OCI-M1 (cell line): ENCODE data around the gene ALOX15B.
"Not testable (repeated sequence)": the region's sequence is repeated elsewhere in the genome, so short reads cannot be mapped to it uniquely, and the experiment has no call there.

Experiments used
- DNase-seq: peaks from one replicate; lab custom pipeline; 2025; lab: John Stamatoyannopoulos, UW

The ALOX15B gene

DNA sequence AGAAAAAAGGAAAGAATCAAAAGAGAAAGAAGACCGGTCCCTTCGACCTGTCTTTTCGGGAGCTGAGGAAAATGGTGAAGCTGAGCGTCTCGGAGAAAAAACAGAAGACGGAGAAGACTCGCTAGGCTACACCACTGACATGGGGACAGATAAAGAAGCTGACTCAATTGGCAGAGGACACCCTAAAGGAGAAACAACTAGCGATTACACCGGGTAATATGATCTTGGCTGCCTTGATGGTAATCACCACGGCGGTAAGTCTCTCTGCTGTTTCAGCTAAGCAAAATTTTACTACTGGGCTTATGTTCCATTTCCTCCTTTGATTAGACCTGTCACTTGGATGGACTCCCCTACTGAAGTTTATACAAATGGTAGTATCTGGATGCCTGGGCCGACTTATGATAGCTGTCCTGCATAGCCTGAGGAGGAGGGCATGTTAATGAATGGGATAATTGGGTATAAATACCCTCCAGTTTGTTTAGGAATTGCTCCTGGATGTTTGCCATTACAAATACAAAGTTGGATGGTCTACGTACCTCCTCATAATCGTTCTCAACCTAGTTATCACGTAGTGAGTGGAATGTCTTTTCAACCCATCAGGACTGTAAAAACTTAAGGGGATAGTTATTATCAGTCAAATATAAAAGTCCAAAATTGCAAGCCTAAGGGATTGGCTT is 24.1 kb downstream of the ALOX15B start:
- DNase-seq, result peak; percentile 84

- DNase-seq, result no peak
Observed at GRCh38 chr17:8063761-8064534, 25.1 kb downstream of the ALOX15B start.

- no peak for DNase-seq
Observed at GRCh38 chr17:8064561-8065019, 25.7 kb downstream of the ALOX15B start.

DNA sequence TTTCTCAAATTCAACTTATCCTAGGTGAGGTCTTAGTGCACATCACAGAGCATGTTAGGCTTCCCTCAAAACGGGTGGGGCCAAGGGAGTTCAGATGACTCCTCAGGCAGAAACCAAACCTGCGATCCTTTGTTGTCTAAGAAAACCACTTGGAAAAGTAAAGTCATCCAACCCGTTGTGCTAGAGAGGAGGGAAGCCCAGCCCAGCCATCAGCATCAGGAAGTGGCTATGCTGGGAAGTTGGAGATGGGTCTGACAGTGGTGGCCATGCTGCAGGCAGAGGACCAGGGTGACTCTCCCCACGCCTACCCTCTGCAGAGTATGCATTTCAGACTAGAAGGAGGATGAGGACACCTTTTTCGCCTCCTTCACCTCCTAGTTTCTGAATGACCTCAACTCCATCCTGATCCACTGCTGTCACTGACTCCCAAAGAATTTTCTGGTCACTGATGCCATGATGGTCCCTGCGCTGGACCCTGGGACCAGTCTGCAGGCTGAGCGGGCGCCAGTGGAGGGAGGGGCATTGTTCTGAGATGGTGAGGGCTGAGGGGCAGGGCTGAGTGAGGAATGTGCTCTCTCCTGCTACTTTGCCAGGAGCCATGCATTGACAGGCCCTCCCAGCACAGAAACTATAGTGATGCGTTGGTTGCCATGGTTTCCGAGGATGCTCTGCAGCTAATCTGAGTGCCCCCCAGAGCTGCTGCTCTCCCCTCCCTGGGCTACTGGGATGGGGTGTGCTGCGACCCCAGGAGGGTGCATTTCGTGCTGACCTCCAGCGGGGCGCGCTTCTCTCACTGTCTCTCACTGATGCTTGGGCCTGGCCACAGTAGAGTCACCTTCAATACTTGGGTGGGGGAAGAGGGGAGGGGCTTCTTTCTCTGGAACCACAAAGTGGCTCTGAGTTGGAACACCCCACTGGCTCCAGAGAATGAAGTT is 28.2 kb downstream of the ALOX15B start:
- no peak for DNase-seq

DNA sequence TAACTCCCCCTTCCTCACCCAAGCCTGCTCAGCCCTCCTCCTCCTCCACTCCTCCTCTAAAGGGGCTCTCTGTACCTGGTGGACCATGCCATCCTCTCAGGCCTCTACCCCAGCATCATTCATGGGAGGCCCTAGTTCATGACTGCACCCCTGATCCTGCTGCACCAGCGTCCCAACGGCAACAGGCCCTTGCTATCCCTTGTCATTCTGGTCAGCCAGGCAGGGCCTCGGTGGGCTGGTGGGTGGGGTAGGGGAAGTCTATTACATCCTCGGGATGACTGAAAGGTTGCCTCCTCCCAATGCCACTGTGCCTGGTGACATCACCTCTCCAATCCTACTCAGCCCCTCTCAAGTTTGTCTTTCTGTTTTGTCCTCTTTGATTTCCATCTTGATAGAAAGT is 28.9 kb downstream of the ALOX15B start:
- no peak for DNase-seq

DNA sequence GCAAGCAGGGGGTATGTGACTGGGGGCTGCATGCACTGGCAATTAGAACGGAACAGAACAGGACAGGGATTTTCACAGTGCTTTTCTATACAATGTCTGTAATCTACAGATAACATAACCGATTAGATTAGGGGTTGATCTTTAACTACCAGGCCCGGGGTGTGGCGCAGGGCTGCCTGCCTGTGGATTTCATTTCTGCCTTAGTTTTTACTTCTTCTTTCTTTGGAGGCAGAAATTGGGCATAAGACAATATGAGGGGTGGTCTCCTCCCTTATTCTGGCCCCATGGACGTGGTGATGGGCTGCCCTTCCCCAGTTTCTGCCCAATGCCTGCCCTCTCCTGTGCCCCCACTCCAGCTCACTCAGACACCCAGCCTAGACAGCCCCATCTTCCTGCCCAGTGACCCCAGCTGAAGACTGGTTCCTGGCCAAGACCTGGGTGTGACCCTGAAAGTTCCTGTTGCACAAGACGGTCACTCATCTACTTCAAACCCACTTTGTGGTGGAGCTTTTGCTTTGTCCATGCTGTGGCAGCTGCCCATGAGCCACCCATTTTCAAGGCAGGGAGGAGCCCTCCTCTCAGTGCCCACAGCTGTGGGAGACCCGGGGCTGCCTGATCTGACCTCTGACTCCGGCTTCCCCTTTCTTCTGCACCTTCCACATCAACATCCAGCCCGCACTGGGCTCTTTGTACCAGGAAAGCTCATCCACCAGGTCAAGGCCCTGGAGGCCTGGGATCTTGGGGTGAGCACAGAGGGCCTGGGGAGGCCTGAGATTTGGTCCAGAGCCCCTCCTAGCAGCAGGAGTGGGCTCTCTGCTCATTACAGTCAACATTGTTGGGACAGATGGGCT is 30.1 kb downstream of the ALOX15B start:
- DNase-seq, result peak; percentile 23

DNA sequence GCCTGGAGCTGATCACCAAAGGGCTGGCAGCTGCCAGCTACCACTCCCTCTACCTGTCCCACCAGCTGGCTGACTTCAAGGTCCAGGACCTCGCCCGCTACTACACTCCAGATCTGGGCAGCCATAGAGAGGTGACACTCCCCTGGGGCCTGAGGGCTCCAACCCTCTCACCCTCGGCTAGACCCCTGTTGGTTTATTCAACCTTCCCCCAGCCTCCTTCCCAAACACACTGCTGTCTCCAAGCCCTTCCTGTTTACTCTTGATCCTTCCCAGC is 30.7 kb downstream of the ALOX15B start:
- DNase-seq, result no peak

DNA sequence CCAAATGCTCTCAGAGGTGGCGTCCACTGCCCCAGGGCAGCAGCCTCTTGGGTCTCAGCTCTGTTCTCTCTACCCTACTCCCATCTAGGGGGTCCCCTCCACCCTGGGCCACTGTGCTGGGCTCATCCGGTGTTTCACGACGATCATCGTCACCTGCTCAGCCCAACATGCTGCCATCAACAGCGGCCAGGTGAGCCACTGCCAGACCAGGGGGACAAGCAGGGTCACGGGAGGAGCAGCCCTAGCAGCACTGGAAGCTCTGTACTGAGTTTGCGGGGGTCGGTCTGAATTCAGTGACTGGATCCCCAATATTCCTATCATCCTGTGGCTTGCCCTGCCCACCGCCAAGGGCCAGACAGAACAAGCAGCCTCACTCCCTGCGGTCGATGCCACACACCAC is 32.6 kb downstream of the ALOX15B start:
- no peak for DNase-seq

GRCh38 chr17:8072341-8072728 is 33.5 kb downstream of the ALOX15B start:
- no peak for DNase-seq

DNA sequence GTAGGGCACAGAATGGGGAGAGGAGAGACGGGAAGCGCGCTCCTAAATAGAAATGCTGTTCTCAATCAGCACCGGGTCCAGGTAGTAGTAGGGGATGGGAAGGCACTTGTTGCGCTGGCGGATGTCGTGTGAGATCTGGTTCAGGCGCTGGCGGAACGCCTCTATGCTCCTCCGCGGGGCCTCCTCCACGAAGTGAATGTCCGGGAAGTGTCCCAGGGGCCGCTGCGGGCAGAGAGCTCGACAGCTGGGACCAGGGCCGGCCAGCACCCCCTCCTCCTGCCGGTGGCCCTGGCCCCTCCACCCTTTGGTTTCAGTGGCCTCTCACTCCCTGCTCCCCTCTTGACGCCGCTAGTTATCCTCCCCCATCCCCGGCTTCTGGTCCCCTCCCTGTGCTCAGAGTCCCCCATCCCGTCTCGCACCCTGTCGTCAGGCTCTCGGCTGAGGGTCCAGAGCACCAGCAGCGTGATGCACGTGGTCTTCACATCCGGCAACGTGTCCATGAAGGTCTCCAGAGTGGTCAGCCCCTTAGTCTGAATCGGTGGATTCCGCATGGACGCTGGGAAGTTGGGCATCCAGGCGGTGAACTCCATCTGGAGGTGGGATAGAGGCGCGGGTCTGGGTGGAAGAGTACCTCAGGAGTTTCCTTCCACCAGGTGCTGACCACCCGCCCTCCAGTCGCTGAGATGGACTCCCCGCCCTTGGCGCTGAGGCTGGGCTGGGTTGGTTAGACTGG is 34.0 kb downstream of the ALOX15B start:
- DNase-seq, result no peak

DNA sequence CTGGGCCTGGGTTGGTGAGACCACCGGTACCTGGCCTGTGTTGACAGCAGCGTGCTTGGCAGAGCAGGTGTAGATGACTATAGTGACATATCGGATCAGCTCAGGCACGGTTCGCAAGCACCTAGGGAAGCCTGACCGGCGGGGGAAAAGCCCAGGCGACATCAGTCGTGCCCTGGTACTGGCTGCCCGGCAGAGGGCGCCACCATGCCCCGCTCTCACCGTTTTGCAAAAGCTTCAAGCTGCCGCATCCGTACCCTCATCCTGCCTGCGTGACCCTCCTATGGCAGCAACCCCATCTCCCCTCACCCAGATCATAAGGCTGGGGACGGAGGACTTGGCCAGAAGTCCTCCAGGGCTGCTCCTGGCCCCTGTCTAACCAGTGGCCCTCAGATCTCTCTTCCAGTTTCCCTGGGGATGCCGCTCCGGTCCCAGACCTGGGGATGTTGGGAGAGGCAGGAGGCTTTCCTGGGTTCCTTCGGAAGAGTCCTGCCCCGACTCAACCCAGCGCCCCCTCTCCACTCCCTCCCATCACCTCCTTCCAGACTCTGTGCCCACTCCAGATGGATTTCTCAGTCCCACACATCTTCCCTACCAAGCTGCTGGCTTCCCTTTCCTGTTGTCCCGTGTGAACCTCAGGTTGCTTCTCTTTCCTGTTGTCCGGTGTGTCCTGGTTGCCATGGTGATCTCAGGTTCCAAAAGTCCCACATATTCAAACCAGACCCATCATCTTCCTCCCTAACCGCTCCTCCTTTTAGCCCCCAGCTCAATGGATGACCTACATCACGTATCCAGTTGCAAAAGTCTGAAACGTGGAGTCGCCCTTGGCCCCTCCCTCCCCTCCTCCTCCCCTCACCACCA is 35.0 kb downstream of the ALOX15B start:
- DNase-seq, result peak; percentile 81

GRCh38 chr17:8074554-8074953 is 35.7 kb downstream of the ALOX15B start:
- no peak for DNase-seq

GRCh38 chr17:8075081-8075480 is 36.2 kb downstream of the ALOX15B start:
- no peak for DNase-seq

GRCh38 chr17:8075574-8076342 is 36.9 kb downstream of the ALOX15B start:
- DNase-seq, result no peak

DNA sequence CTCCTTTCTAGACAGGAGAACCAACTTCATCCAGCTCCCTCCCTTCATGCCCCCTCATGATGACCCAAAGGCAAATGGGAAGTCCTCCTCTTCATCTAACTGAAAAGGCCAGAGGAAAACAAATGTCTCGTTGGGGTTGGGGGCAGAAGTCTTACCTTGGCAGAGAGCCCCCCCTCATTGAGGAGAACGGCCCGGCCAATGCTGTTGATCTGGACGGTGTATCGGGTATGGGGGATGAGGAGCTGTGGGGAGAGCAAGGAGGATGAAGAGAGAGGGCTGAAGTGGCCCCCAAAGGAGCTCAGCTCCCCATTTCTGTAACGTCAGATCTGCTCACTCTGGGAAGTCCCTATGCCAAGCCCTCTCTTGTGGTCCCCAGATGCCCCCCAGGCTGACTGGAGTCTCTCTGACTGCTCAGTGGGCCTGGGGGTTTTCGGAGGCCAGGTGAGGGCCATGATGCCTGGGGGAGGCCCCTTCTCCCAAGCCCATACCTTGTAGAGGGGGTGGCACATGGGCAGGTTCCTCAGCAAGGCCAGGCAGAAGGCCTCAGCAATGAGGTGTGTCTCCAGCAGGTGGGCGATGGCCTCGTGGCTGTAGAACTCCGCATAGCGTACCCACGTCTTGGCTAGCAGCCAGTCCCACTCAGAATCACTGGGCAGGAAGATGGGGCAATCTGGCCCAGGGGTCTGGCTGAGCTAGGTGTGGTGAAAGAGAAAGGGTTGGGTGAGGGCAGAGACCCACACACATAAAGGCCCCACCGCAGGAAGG is 37.8 kb downstream of the ALOX15B start:
- no peak for DNase-seq

DNA sequence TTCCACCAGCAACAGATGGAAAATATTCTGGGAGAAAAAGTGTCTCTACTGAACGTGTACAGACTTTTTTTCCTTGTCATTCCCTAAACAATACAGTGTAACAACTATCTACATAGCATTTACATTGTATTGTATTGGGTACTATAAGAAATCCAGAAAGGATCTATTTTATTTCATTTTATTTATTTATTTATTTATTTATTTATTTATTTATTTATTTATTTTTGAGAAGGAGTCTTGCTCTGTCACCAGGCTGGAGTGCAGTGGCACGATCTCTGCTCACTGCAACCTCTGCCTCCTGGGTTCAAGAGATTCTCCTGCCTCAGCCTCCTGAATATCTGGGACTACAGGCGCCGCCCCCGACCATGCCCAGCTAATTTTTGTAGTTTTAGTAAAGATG is 39.1 kb downstream of the ALOX15B start:
- DNase-seq, result not testable (repeated sequence)

DNA sequence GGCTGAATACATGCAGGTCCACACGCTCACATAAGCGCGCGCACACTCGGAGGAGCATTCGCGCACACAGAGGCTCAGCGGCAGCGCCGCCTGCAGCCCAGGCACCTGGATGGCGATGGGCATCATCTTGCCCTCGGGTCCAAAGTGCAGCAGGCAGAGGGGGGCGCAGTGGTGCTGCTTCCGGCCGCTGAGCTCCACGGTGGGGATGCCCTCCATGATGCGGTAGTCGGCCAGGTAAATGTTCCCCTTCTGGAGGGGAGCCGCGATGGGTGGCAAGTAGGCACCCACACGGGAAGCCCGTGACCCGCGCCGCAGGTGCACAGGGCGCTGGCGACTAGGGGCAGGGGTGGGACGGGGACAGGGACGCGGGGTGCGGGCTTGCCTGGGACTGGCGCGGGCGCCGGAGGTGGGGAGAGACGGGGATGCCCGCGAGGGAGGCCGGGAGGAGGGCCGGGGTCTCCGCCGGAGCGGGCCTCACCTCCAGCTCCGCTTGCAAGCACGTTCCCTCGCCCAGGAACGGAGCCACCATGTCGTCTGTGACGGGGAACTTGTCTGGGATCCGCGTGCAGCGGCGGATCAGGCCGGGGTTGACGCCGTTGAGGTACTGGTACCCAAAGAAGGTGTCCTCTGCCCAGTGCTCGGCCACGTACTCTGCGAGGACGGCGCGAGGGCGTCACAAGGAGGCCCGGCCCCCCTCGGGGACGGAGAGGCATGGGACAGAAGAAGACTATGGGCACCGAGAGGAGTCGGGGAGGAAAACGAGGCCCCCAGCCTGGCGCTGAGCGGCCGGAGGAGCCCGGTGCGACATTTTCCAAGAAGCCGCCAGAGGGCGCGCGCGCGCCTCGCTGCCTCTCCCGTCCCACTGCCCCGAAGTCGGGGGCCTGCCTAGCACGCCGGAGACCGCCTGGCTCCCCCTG is 40.7 kb downstream of the ALOX15B start:
- peak; percentile 81 for DNase-seq
